HG02973 (cell line): Measurements from ENCODE around the gene FAAP100.

ENCODE experiments used
- ATAC-seq: cut with Tn5 transposase; IDR thresholded peaks from one replicate; pipeline ENCODE4 v1.9.1; 2021; ENCODE audit warnings: moderate library complexity; ENCODE audit not compliant: unreplicated experiment

The FAAP100 gene

GRCh38 chr17:81527591-81528383 lies 24.4 kb downstream of the FAAP100 start, which contains the start of gene FSCN2:
Gene FSCN2 (plus strand): TSS chr17:81528377. CDS start chr17:81528532, 155 bp downstream.
- ATAC-seq = no peak

- ATAC-seq = no peak
Measured at GRCh38 chr17:81526662-81527571, 25.2 kb downstream of the FAAP100 start.

GRCh38 chr17:81524865-81525159 lies 27.3 kb downstream of the FAAP100 start:
- ATAC-seq = no peak

GRCh38 chr17:81524039-81524864 lies 27.9 kb downstream of the FAAP100 start:
- ATAC-seq = no peak

GRCh38 chr17:81523402-81524038 lies 28.6 kb downstream of the FAAP100 start:
- ATAC-seq = no peak

- ATAC-seq = no peak
Measured at GRCh38 chr17:81522491-81523401, 29.4 kb downstream of the FAAP100 start.

- no peak for ATAC-seq
Measured at GRCh38 chr17:81520021-81520901, 31.9 kb downstream of the FAAP100 start.

GRCh38 chr17:81519284-81520020 lies 32.7 kb downstream of the FAAP100 start:
- ATAC-seq = no peak

- no peak for ATAC-seq
Measured at GRCh38 chr17:81518785-81519283, 33.3 kb downstream of the FAAP100 start.

- ATAC-seq = no peak
Measured at GRCh38 chr17:81518113-81518784, 33.9 kb downstream of the FAAP100 start.

- peak; percentile 27 for ATAC-seq
Measured at GRCh38 chr17:81517339-81518112, 34.6 kb downstream of the FAAP100 start.

GRCh38 chr17:81517009-81517338 lies 35.2 kb downstream of the FAAP100 start:
- ATAC-seq = no peak

- ATAC-seq = no peak
Measured at GRCh38 chr17:81516439-81516838, 35.7 kb downstream of the FAAP100 start.

- no peak for ATAC-seq
Measured at GRCh38 chr17:81515530-81516041, 36.6 kb downstream of the FAAP100 start.

GRCh38 chr17:81514739-81515529 lies 37.2 kb downstream of the FAAP100 start:
- no peak for ATAC-seq

- ATAC-seq = no peak
Measured at GRCh38 chr17:81514489-81514738, 37.7 kb downstream of the FAAP100 start.
